Activated CD4-positive, alpha-beta T cell treated with anti-CD3 and anti-CD28 coated beads, Interleukin-2, Interleukin-6, amounts not matched to agents 100 ng/mL and 50 ng/mL, durations not matched to agents 16 hours and 8 hours (primary cell): ENCODE measurements around the gene GSDMA.
"Not testable (repeated sequence)": the region's sequence is repeated elsewhere in the genome, so short reads cannot be mapped to it uniquely, and the experiment has no call there.

ENCODE experiments used
- DNase-seq: peaks from one replicate; pipeline ENCODE4 v3.0.0-alpha.2; 2020

GSDMA gene

GRCh38 chr17:39999067-39999466 lies 36.3 kb downstream of the GSDMA start:
- DNase-seq, result no peak

GRCh38 chr17:40000161-40000560 lies 37.4 kb downstream of the GSDMA start:
- DNase-seq, result no peak

DNA sequence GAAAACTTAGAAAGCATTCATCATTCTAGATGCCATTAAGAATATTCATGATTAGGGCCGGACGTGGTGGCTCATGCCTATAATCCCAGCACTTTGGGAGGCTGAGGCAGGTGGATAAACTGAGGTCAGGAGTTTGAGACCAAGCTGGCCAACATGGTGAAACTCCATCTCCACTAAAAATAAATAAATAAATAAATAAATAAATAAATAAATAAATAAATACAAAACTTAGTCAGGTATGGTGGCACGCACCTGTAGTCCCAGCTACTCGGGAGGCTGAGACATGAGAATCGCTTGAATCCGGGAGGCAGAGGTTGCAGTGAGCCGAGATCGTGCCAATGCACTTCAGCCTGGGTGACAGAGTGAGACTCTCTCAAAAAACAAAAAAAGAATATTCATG lies 38.5 kb downstream of the GSDMA start:
- DNase-seq, result not testable (repeated sequence)

GRCh38 chr17:40004072-40004471 lies 41.3 kb downstream of the GSDMA start:
- DNase-seq, result no peak

DNA sequence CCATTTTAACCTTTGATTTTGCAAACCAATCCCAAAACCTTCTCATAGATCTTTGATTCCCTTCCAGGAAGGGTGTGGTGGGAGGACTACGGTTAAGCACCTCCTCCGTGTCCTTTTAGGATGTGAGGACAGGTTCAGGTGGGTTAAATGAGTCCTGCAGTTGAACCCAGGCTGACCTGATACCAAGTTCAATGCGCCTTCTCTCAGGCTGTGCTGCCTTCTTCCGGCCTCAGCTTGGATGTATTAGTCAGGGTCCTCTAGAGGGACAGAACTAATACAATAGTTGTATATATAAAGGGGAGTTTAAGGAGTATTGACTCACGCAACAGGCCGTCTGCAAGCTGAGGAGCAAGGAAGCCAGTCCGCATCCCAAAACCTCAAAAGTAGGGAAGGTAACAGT lies 41.9 kb downstream of the GSDMA start:
- DNase-seq, result no peak

DNA sequence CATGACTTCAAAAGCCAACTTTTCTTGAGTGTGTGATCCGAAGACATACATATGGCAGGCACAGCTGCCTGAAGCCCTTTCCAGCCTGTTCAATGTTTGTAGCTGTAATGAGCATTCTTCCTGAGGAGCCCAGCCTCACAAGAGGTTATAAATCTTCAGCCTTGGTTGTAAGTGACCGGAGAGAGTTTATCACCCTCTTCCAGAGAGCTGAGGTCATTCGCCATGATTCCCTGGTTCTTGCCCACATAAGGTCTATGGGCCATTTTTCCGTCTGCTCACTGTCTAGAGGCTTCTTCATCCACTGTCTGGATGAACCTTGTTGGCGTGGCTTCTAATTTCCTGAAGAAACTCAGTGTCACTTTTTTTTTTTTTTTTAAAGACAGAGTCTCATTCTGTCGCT lies 42.7 kb downstream of the GSDMA start:
- DNase-seq, result no peak

DNA sequence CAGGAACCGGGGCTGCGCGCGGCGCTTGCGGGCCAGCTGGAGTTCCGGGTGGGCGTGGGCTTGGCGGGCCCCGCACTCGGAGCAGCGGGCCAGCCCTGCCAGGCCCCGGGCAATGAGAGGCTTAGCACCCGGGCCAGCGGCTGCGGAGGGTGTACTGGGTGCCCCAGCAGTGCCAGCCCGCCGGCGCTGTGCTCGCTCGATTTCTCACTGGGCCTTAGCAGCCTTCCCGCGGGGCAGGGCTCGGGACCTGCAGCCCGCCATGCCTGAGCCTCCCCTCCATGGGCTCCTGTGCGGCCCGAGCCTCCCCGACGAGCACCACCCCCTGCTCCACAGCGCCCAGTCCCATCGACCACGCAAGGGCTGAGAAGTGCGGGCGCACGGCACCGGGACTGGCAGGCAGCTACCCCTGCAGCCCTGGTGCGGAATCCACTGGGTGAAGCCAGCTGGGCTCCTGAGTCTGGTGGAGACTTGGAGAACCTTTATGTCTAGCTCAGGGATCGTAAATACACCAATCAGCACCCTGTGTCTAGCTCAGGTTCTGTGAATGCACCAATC lies 48.2 kb downstream of the GSDMA start:
- not testable (repeated sequence) for DNase-seq

DNA sequence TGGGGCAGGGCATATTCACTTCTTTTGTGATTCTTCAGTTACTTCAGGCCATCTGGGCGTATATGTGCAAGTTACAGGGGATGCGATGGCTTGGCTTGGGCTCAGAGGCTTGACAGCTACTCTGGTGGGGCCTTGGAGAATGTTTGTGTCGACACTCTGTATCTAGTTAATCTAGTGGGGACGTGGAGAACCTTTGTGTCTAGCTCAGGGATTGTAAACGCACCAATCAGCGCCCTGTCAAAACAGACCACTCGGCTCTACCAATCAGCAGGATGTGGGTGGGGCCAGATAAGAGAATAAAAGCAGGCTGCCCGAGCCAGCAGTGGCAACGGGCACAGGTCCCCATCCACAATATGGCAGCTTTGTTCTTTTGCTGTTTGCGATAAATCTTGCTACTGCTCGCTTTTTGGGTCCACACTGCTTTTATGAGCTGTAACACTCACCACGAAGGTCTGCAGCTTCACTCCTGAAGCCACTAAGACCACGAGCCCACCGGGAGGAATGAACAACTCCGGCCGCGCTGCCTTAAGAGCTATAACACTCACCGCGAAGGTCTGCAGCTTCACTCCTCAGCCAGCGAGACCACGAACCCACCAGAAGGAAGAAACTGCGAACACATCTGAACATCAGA lies 49.3 kb downstream of the GSDMA start:
- DNase-seq, result not testable (repeated sequence)

- DNase-seq, result no peak
Measured at GRCh38 chr17:40014375-40014980, 51.7 kb downstream of the GSDMA start.

GRCh38 chr17:40015005-40015997 lies 52.5 kb downstream of the GSDMA start, which contains the start of gene CSF3:
Gene CSF3 (plus strand): TSS chr17:40015440. CDS start chr17:40015475, 35 bp downstream.
- DNase-seq, result no peak

DNA sequence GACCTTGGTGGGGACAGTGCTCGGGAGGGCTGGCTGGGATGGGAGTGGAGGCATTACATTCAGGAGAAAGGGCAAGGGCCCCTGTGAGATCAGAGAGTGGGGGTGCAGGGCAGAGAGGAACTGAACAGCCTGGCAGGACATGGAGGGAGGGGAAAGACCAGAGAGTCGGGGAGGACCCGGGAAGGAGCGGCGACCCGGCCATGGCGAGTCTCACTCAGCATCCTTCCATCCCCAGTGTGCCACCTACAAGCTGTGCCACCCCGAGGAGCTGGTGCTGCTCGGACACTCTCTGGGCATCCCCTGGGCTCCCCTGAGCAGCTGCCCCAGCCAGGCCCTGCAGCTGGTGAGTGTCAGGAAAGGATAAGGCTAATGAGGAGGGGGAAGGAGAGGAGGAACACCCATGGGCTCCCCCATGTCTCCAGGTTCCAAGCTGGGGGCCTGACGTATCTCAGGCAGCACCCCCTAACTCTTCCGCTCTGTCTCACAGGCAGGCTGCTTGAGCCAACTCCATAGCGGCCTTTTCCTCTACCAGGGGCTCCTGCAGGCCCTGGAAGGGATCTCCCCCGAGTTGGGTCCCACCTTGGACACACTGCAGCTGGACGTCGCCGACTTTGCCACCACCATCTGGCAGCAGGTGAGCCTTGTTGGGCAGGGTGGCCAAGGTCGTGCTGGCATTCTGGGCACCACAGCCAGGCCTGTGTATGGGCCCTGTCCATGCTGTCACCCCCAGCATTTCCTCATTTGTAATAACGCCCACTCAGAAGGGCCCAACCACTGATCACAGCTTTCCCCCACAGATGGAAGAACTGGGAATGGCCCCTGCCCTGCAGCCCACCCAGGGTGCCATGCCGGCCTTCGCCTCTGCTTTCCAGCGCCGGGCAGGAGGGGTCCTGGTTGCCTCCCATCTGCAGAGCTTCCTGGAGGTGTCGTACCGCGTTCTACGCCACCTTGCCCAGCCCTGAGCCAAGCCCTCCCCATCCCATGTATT lies 53.5 kb downstream of the GSDMA start:
- no peak for DNase-seq

- no peak for DNase-seq
Measured at GRCh38 chr17:40017422-40018080, 54.7 kb downstream of the GSDMA start.

GRCh38 chr17:40018211-40019121 lies 55.7 kb downstream of the GSDMA start:
- DNase-seq, result no peak

DNA sequence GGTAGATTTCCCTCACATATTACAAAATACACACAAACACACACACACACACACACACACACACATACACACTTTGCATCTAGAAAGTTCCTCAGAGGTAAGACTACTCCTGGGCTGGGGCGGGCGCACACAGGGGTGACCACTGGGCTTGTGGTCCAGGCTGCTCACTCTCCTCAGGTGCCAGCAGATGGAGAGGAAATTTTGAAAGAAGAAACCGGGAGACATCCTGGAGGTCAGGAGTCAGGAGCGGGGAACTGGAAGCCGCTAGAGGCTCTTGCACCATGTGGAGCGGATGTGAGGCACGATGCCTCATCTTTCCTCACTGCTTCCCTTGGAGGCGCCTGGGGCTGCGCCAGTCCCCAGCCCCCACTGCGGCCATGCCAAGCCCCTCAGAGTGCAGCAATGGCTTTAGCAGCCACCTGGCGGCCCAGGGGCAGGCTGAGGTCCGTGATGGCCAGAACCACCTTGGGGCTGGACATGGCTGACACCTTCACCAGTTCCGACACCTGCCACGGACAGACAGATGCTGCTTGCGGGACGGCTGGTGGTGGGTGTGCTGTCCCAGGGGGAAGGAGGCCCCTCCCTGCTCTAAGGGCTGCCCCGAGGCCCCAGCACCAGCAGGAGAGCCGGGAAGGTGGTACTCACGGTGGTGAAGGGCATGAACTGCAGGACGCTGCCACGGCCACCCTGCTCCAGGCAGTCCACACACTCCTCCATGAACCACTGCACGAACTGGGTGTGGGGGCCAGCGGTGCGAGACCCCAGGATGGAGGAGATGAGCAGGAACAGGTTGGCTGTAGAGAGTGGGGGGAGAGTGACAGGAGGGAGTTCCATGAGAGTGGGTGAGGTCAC lies 56.6 kb downstream of the GSDMA start:
- DNase-seq, result no peak

DNA sequence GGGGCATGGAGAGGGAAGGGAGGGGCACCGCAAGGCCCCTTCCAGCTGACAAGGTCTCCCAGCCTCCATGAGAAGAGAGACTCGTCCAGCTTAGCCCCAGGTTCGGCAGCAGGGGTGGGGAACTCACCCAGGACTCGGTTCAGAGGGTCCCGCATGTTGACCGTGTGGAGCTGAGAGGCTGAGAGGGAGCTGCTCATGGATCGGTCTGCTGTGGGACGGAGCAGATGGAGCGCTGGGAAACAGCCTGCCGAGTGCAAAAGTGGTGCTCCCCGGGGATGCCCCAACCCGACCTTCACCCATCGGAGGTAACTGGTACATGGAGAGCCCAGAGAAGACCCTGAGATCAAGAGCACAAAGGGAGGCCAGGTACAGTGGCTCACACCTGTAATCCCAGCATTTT lies 57.3 kb downstream of the GSDMA start:
- no peak for DNase-seq

- DNase-seq, result no peak
Measured at GRCh38 chr17:40021451-40021971, 58.7 kb downstream of the GSDMA start.

DNA sequence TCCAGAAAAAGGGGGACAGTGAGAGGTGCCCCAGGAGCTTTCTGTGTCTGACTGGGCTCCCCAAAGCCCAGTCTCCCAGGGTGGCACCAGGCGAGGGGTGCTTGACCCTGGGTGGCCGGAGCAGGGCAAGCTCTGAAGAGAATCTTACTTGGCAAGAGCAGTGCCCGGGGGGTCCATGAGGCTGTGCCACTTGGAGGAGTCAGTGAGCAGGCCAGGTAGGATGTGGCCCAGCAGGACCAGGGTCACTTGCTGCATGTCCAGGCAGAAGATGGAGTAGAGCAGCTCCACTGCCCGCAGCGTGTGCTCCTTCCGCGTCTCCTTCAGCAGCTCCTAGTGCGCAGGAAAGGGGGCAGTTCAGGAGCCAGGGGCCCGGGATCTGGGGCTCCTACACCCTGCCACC lies 59.7 kb downstream of the GSDMA start:
- DNase-seq, result no peak

GRCh38 chr17:40022961-40023541 lies 60.2 kb downstream of the GSDMA start:
- no peak for DNase-seq
